ENCODE results near the gene GSTM1. TPM values are rescaled to one million over a fixed set of nuclear protein-coding genes. Genes with fewer than 3 reads are reported as not detected.

Gene GSTM1
- polyA plus RNA-seq, 3 donors: 13.5 to 27.7 TPM; not detected in 1

- TF ChIP-seq, protein P1, sequence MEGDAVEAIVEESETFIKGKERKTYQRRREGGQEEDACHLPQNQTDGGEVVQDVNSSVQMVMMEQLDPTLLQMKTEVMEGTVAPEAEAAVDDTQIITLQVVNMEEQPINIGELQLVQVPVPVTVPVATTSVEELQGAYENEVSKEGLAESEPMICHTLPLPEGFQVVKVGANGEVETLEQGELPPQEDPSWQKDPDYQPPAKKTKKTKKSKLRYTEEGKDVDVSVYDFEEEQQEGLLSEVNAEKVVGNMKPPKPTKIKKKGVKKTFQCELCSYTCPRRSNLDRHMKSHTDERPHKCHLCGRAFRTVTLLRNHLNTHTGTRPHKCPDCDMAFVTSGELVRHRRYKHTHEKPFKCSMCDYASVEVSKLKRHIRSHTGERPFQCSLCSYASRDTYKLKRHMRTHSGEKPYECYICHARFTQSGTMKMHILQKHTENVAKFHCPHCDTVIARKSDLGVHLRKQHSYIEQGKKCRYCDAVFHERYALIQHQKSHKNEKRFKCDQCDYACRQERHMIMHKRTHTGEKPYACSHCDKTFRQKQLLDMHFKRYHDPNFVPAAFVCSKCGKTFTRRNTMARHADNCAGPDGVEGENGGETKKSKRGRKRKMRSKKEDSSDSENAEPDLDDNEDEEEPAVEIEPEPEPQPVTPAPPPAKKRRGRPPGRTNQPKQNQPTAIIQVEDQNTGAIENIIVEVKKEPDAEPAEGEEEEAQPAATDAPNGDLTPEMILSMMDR (IDR thresholded peaks at IDR 0.05): no peak
- peaks cover 0 to 6% of the 10 kb centered on the region in 2 donors for H3K9me3 ChIP-seq (replicated peaks in 1 of 2; ENCODE audit: control insufficient read depth in 1 of 2, insufficient read depth in 1 of 2, low read length in 2 of 2)
- H4K20me1 ChIP-seq (ENCODE audit: insufficient read depth, low read length): no peaks in the 10 kb centered on the region
- no peaks in the 10 kb centered on the region for H3K36me3 Mint-ChIP-seq
- peaks cover under 1% of the 10 kb centered on the region for H3K4me1 Mint-ChIP-seq
- no peak overlapping the region for H3K4me2 ChIP-seq (replicated peaks; ENCODE audit: extremely low read depth, low read length, poor library complexity, severe bottlenecking)
- H2AFZ ChIP-seq (ENCODE audit: insufficient read depth, low read depth, low read length, poor library complexity, severe bottlenecking): no peak overlapping the region
- H3K36me3 ChIP-seq (replicated peaks in 1 of 2; ENCODE audit: control insufficient read depth in 1 of 2, insufficient read depth in 2 of 2, low read length in 2 of 2): no peaks in the 10 kb centered on the region
- H3K4me3 Mint-ChIP-seq: no peak overlapping the region
- H3K4me3 ChIP-seq (replicated peaks in 1 of 3; ENCODE audit: low read depth in 2 of 3, low read length in 3 of 3): no peak overlapping the region
- H3K27me3 ChIP-seq (ENCODE audit: control insufficient read depth in 2 of 2, insufficient read depth in 2 of 2, low read length in 2 of 2): peaks cover 5 to 6% of the 10 kb centered on the region in 2 donors
- WGBS (ENCODE audit: insufficient coverage): 100% methylated on average over 1 of the region's 4 CpGs
- intact Hi-C loops (cut with micrococcal nuclease): no loop called here
- H3K9ac ChIP-seq (ENCODE audit: insufficient read depth, low read length, poor library complexity, severe bottlenecking): no peak overlapping the region
- H3K4me1 ChIP-seq (ENCODE audit: control insufficient read depth in 1 of 2, insufficient read depth in 2 of 2, low read length in 2 of 2): no peaks in the 10 kb centered on the region
- no peak overlapping the region for H3K27ac ChIP-seq (ENCODE audit: low read depth in 1 of 2, low read length in 2 of 2)
- DNase-seq: no peak
- no peak overlapping the region for H3K27ac Mint-ChIP-seq
- H3K27me3 Mint-ChIP-seq (ENCODE audit: low read depth in 3 of 3): peaks cover 4 to 12% (median 7%) of the 10 kb centered on the region in 3 donors
- H3K9me3 Mint-ChIP-seq: peaks cover 0 to 8% (median 2%) of the 10 kb centered on the region in 7 donors
- no peaks in the 10 kb centered on the region for H3K79me2 ChIP-seq (ENCODE audit: insufficient read depth, low read length)
These were observed 45.7 kb downstream of the GSTM1 start for GRCh38 chr1:109733236-109733870.

- H3K4me3 ChIP-seq (replicated peaks in 1 of 3; ENCODE audit: low read depth in 2 of 3, low read length in 3 of 3): peak overlapping the region; percentile 44 to 77 (median 70)
- peak overlapping the region in 1 of 2 donors; percentile 41 for H3K27ac ChIP-seq (ENCODE audit: low read depth in 1 of 2, low read length in 2 of 2)
- H3K4me2 ChIP-seq (replicated peaks; ENCODE audit: extremely low read depth, low read length, poor library complexity, severe bottlenecking): peak overlapping the region; percentile 92
- intact Hi-C loops (cut with micrococcal nuclease): no loop called here
- WGBS (ENCODE audit: insufficient coverage): 1% methylated on average over 82 of the region's 86 CpGs
- peak overlapping the region; percentile 83 to 92 for H3K4me3 Mint-ChIP-seq
- H2AFZ ChIP-seq (ENCODE audit: insufficient read depth, low read depth, low read length, poor library complexity, severe bottlenecking): peak overlapping the region; percentile 89
- H3K27me3 ChIP-seq (ENCODE audit: control insufficient read depth in 2 of 2, insufficient read depth in 2 of 2, low read length in 2 of 2): peaks cover 17 to 40% of the 10 kb centered on the region in 2 donors
- peaks cover 0 to 8% (median 2%) of the 10 kb centered on the region in 7 donors for H3K9me3 Mint-ChIP-seq
- H3K36me3 Mint-ChIP-seq: peaks cover 0 to 7% of the 10 kb centered on the region in 2 donors
- peaks cover 9% of the 10 kb centered on the region for H3K4me1 Mint-ChIP-seq
- H3K27me3 Mint-ChIP-seq (ENCODE audit: low read depth in 3 of 3): peaks cover 27 to 41% (median 40%) of the 10 kb centered on the region in 3 donors
- peaks cover 14% of the 10 kb centered on the region in 2 donors for H3K4me1 ChIP-seq (ENCODE audit: control insufficient read depth in 1 of 2, insufficient read depth in 2 of 2, low read length in 2 of 2)
- DNase-seq: peak; percentile 77 to 88 (median 78)
- H3K36me3 ChIP-seq (replicated peaks in 1 of 2; ENCODE audit: control insufficient read depth in 1 of 2, insufficient read depth in 2 of 2, low read length in 2 of 2): no peaks in the 10 kb centered on the region
- H4K20me1 ChIP-seq (ENCODE audit: insufficient read depth, low read length): no peaks in the 10 kb centered on the region
- TF ChIP-seq, protein P1 (IDR thresholded peaks at IDR 0.05): no peak
- H3K9me3 ChIP-seq (replicated peaks in 1 of 2; ENCODE audit: control insufficient read depth in 1 of 2, insufficient read depth in 1 of 2, low read length in 2 of 2): peaks cover 0 to 5% of the 10 kb centered on the region in 2 donors
- H3K79me2 ChIP-seq (ENCODE audit: insufficient read depth, low read length): no peaks in the 10 kb centered on the region
- peak overlapping the region; percentile 68 for H3K9ac ChIP-seq (ENCODE audit: insufficient read depth, low read length, poor library complexity, severe bottlenecking)
- peak overlapping the region in 1 of 7 donors; percentile 68 for H3K27ac Mint-ChIP-seq
These were observed 52.4 kb downstream of the GSTM1 start for GRCh38 chr1:109739738-109740614.

Measured in CD14-positive monocyte (primary cell).